Coronary artery (tissue), 2 donors: Measurements from ENCODE around the gene KLHL2.
A peak's percentile ranks its signal among the peaks of the same experiment; 100 is the strongest.
"Not testable (repeated sequence)": the region's sequence is repeated elsewhere in the genome, so short reads cannot be mapped to it uniquely, and the experiment has no call there.

Source experiments
- DNase-seq: peaks from one replicate; pipeline ENCODE4 v3.0.0-alpha.2; 2017; ENCODE audit warnings: low spot score
- H3K27ac ChIP-seq, 2 donors: fragments of 200-600 bp; sonication (generic); one replicate each; pipeline ENCODE4 v1.5.1; 2016 to 2019
- H3K4me3 ChIP-seq: fragments of 200-600 bp; sonication (generic); 2 replicates; pipeline ENCODE4 v1.5.1; 2016; ENCODE audit warnings: mild to moderate bottlenecking, moderate library complexity
- TF ChIP-seq, protein P1 (sequence below): fragments of 200-600 bp; sonication (generic); IDR thresholded peaks from one replicate; pipeline ENCODE4 v1.5.1; 2019; ENCODE audit warnings: antibody characterized with exemption

The KLHL2 gene

DNA sequence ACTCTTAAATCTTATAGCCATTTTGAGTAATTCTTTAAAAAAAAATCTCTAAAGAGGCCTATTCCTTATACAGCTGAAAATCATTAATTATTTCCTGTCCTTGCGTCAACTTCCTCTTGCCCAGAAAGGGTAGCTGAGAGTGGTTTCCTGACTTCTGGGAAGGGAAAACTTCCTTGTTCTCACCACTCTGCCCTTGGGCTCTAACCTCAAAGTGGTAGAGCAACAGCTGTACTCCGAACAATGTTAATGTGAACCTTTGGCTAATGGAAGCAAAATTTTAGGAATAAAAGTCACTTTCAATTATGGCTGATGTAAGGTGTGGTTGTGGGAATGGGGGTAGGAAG lies 15.3 kb downstream of the KLHL2 start:
- no peak overlapping the region for H3K27ac ChIP-seq
- TF ChIP-seq, protein P1, sequence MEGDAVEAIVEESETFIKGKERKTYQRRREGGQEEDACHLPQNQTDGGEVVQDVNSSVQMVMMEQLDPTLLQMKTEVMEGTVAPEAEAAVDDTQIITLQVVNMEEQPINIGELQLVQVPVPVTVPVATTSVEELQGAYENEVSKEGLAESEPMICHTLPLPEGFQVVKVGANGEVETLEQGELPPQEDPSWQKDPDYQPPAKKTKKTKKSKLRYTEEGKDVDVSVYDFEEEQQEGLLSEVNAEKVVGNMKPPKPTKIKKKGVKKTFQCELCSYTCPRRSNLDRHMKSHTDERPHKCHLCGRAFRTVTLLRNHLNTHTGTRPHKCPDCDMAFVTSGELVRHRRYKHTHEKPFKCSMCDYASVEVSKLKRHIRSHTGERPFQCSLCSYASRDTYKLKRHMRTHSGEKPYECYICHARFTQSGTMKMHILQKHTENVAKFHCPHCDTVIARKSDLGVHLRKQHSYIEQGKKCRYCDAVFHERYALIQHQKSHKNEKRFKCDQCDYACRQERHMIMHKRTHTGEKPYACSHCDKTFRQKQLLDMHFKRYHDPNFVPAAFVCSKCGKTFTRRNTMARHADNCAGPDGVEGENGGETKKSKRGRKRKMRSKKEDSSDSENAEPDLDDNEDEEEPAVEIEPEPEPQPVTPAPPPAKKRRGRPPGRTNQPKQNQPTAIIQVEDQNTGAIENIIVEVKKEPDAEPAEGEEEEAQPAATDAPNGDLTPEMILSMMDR = no peak
- DNase-seq = no peak
- no peak overlapping the region for H3K4me3 ChIP-seq

GRCh38 chr4:165227401-165227800 lies 20.0 kb downstream of the KLHL2 start:
- H3K27ac ChIP-seq, DNase-seq, H3K4me3 ChIP-seq: not testable (repeated sequence)

DNA sequence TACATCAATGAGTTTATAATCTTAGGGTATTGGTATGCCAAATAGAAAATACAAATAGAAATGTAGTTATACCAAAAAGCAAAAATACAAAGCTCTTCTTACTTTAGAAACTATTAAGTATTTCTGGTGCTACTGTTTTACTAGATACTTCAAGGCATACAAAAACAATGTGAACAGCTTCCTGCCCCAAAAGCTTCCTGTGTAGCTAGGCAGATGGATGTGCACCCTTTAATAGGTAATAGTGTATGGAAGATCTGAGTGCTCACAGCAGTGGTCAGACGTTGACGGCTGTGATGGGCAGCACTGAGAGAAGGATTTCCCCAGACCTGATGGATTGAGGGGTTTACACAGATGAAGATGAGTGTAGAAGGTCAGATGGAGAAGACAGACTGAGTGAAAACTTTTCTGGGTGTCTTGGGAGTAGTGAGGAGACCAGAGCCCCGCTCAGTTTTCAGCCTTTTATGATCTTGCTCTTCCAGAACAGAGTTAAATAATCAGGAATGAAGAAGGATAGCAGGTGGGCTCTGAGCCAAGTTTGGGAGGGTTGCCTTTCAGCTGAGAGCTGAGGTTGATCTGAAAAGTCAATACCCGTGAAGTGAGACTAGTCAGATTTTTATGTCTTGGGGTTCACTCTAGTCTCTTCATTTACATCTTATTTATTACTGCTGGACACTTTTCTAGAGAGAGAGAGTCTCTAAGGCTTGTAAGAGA lies 22.3 kb downstream of the KLHL2 start:
- not testable (repeated sequence) for H3K4me3 ChIP-seq, DNase-seq, H3K27ac ChIP-seq

DNA sequence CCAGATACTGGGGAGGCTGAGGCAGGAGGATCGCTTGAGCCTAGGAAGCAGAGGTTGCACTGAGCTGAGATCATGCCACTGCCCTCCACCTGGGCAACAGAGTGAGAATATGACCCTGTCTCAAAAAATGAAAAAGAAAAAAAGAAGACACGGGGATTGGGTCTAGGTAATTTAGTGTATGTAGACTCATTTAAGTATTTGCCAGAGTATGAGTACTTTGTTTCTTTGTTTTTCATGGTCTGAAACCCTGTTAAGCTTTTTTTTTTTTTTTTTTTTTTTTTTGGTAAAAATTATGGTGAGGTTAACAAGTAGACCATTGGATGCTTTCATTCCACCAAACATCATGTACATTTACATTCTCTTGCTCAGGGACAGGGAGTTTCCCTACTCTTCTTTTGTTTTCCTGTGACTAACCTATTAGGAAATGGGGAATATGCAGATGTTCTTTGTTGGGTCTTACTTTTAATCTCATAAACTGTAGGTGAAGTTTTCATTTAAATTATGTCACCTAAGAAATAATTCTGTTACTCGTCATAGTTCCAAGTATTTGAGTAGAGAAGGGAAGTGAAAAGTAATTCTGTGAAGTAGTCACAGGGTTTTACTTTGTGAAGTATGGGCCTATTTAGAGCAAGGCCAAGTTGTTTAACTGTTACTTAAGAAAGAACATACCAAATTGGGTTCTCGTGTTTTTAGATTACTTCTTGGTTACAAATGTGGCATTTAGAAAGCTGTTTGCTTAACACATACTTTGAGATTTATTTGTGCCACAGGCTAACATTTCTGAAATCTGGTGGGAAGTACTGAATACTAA lies 25.5 kb downstream of the KLHL2 start:
- not testable (repeated sequence) for DNase-seq
- H3K27ac ChIP-seq = peak overlapping the region in 1 of 2 donors; percentile 64

DNA sequence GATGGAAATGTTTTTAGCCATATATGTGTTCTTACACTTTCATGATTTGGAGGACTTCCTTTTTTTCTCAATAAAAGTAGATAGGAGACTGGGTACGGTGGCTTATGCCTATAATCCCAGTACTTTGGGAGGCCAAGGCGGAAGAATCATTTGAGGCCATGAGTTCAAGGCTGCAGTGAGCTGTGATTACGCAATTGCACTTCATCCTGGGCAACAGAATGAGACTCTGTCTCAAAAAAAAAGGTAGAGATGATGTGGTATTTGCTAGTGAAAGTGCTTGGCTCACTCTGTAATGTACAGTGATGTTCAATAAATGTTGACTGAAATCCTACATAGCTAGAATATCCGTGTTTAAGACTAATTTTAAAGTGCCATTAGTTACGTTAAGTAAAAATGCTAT lies 27.4 kb downstream of the KLHL2 start:
- no peak for DNase-seq
- Histone ChIP-seq H3K27ac (no peak overlapping the region), H3K4me3 (no peak overlapping the region)
- TF ChIP-seq, protein P1 = no peak

More for the DNA sequence above, 25.5 kb downstream of the KLHL2 start:
- not testable (repeated sequence) for H3K4me3 ChIP-seq

DNA sequence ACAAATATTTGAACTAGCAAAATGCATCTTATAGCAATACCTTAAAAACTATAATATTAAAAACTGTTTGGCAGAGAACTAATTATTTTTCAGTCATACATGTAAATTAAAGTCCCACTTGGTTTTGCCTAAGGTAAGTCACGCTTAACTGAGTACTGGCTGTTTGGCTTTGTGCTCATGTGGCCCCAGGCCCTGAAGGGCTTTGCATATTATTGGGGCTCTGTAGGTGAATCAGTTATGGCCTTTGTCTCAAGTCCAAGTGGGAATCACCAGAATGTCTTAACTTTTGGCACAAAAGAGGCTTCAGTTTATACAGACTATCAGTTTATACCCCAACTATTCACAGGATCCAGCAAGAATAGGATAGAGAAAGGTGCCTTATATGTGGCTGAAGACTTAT lies 29.5 kb downstream of the KLHL2 start:
- H3K4me3 ChIP-seq, H3K27ac ChIP-seq, DNase-seq: not testable (repeated sequence)

GRCh38 chr4:165238041-165238640 lies 30.8 kb downstream of the KLHL2 start:
- not testable (repeated sequence) for H3K4me3 ChIP-seq, DNase-seq, H3K27ac ChIP-seq

DNA sequence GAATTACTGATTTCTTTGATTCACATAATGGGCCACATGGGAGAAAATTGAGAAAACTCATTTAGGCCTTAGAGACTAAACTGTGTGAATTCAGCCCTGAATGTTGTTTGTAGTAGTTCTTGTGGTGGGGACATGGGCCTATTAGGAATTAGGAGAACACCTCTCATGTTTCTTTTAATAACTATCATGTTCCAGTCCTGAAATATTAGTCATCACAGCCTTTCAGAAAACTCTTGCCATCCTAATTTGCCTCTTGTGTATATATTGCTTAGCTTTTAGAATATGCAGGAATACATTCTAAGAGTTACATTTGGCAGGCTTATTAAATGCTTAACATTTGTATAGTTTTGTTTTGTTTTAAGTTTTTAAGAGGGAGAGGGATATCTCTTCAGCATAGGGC lies 33.4 kb downstream of the KLHL2 start:
- H3K27ac ChIP-seq, DNase-seq, H3K4me3 ChIP-seq: not testable (repeated sequence)

DNA sequence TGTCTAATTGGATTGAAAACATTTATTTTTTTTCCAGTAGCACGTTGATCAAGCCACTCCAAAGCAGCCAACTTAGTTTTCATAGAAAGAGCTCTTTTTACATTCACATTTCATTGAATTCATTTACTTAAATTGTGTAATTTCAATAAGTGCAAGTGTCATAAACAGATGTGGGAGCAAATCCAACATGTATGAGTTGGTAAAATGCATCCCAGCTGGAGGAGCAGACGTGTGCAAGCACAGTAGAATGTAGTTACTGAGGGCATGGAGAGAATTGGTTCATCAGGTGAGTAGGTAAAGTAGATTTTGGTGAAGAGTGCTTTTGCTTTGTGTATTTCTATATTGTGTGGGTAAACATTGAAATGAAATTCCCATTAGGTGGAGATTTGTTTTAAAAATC lies 36.8 kb downstream of the KLHL2 start:
- H3K4me3 ChIP-seq, DNase-seq, H3K27ac ChIP-seq: not testable (repeated sequence)

- not testable (repeated sequence) for H3K27ac ChIP-seq, H3K4me3 ChIP-seq, DNase-seq
Measured at GRCh38 chr4:165244587-165245186, 37.3 kb downstream of the KLHL2 start.

DNA sequence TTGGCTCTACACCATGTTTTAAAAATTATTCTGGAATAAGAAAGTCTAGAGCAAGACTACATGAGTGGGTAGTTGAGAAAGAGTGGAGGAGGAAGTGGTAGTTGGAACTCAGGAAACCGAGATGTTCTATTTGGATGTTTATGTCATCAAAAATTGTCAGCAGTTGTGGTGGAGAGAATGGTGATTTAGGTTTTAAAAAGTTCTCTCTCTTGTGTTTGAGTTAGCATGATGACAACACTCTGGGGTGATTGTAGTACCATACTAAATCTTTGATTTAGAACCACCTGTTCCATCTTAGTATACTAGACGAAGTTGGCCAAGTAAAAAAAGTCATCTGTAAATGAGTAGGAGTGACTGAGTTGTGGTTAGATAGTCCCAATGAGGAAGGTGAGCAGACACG lies 40.7 kb downstream of the KLHL2 start:
- Histone ChIP-seq H3K4me3 (no peak overlapping the region), H3K27ac (peak overlapping the region in 1 of 2 donors; percentile 16)
- TF ChIP-seq, protein P1 = no peak
- DNase-seq = no peak

- peak overlapping the region in 1 of 2 donors; percentile 22 for H3K27ac ChIP-seq
- DNase-seq, H3K4me3 ChIP-seq: not testable (repeated sequence)
Measured at GRCh38 chr4:165248904-165249303, 41.5 kb downstream of the KLHL2 start.

- H3K4me3 ChIP-seq, DNase-seq, H3K27ac ChIP-seq: not testable (repeated sequence)
Measured at GRCh38 chr4:165254771-165255170, 47.4 kb downstream of the KLHL2 start.

DNA sequence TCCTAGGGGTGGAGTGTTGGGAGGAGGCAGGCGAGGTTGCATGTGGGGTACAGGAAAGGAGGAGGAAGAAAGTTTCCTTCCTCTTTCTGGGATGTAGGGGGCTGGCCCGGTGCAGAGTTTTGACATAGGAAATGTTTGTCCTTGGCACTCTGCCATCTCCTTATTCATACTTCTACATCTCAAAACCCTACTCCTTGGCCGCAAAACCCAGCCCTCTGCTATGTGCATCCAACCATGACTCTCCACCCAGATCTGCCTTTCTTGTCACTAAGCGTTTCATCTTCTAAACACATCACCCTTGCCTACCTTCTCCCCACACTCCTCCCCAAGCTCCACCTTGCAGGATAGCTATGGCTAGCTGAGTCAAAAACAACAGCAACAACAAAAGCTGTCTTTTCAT lies 48.1 kb downstream of the KLHL2 start:
- not testable (repeated sequence) for DNase-seq, H3K27ac ChIP-seq

GRCh38 chr4:165256074-165256659 lies 48.8 kb downstream of the KLHL2 start:
- DNase-seq, H3K27ac ChIP-seq, H3K4me3 ChIP-seq: not testable (repeated sequence)

More for the DNA sequence above, 48.1 kb downstream of the KLHL2 start:
- H3K4me3 ChIP-seq = not testable (repeated sequence)
